Amniotic stem cell (primary cell): ENCODE results near the gene EHD1.

ENCODE experiments used
- DNase-seq: peaks from one replicate; lab custom pipeline; 2025; lab: John Stamatoyannopoulos, UW

The EHD1 gene

GRCh38 chr11:64878494-64879243 is at the start of gene EHD1:
Gene EHD1 (minus strand): TSS chr11:64878621. CDS start chr11:64878464, 157 bp downstream.
- peak; percentile 98 for DNase-seq

- no peak for DNase-seq
These were observed 48.3 kb upstream of the EHD1 start for GRCh38 chr11:64926689-64927088.

GRCh38 chr11:64925536-64926436 is 47.4 kb upstream of the EHD1 start:
- DNase-seq: no peak

- no peak for DNase-seq
These were observed 46.5 kb upstream of the EHD1 start for GRCh38 chr11:64924910-64925284.

DNA sequence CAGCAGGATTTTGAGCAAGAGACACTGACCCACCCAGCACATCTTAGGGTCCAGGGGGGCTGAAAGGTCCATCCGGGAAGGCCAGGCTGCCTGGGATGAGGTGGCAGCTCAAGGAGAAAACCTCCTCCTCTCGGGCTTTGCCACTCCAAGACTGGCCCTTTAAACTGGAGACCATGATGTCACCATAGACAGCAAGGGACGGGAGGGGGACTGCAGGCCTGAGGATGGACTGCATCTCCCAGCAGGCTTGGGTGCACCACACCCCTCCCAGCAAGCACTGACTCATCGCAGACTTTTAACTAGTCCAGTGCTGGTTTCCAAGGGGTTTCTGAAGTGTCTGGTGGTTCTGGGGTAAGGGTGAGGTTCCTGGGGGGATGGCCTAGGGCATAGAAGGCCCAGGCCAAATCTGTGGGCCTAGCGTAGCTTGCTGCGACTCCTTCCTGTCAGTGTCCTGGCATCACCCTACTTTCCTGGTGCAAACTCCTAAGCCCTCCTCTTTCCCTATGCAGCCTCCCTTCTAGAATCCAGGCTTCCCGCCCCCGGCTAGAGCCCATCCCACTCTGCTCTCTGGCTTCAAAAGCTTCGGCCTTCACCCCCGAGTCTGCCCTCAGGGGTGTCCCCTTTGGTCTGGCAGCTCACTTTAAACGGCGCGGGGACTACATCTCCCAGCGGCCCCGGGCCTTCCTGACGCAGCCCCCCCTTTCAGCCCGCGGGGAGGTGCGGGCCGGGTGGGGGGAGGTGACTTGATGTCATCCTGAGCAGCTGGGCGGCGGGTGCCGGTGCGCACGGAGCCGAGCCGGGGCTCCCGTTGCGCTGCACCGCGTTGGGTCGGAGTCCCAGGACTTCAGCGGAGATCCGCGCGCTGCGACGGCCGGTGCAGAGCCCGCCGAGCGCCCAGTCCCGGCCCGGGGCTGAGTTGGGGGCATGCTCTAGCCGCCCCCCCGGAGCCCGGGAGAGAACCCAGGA is 45.8 kb upstream of the EHD1 start, which contains the start of gene PPP2R5B:
Gene PPP2R5B, plus strand, starts transcription at position 746 of the 966 bp plus-strand sequence. CDS start 1,046 bp downstream, outside the sequence.
- peak; percentile 87 for DNase-seq

GRCh38 chr11:64923151-64923661 is 44.8 kb upstream of the EHD1 start:
- DNase-seq: no peak

DNA sequence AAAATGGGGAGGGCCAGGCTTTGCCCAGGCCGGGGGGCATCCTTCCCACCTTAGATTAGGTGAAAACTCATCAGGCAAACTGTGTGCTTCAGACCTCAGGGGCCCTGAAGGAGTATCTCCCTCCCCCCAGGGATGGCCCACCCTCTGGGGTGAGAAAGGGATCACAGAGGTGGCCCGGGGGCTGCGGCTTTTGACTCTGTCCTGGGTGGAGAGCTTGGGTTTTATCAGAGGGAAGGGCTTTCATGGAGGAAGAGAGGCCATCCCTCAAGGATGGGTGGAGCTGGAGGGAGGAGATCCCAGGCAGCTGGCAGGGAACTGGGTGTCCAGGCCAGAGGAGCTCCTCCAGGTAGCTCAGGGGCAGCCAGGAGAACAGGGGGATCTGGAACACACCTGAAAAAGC is 43.0 kb upstream of the EHD1 start:
- no peak for DNase-seq

- no peak for DNase-seq
These were observed 41.7 kb upstream of the EHD1 start for GRCh38 chr11:64920124-64920523.

- no peak for DNase-seq
These were observed 41.2 kb upstream of the EHD1 start for GRCh38 chr11:64919627-64920026.

- DNase-seq: no peak
These were observed 39.6 kb upstream of the EHD1 start for GRCh38 chr11:64918017-64918416.

DNA sequence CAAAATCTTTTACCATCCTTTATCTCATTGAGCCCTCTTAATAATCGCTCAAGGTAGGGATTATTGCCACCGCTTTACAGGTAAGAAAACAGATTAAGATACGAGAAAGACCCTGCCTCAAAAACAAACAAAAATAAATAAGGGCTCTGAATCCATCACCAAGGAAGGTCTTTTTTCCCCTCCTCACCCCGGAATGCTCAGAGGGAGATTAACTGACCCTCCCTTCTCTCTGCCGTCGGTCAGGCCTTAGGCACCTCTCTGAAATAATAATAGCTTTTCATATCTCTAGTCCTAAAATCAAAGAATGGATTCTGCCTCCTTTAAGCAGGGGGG is 39.2 kb upstream of the EHD1 start:
- no peak for DNase-seq

GRCh38 chr11:64916775-64917662 is 38.6 kb upstream of the EHD1 start, which contains the start of gene ATG2A:
Gene ATG2A (minus strand): TSS chr11:64917209. CDS start chr11:64917135, 74 bp downstream.
- peak; percentile 97 for DNase-seq

DNA sequence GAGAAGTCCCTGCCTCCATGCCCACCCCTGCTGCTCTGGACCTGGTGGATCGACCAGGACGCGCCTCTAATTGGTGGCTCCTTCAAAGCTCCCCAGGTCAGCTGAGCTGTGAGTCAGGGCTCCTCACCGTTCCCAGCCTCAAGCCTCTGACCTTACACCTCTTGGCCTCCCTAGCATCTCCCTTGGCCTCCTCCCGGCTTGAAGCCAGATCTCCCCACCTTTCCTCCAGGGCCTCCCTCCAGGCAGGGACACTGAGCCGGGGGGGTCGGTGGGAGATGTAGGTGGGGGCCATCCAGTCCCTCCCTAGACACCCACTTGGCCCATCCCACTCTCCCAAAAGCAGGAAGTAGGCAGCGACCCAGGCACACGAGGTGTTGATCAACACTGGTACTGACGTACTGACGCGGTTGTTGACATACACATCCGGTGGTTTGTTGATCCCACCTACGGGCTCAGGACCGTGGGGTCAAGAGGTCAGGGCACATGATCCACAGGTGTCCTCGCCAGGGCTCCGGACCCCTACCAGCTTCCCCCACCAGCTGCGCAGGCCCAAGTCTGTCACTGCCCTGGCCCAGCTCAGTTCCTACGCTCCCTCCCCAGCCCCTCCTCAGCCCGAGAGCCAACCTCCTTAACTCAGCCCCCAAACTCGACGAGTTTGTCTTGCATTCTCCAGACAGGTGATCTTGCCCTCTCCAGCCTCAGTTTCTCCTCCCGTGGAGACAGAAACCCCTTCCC is 37.8 kb upstream of the EHD1 start:
- DNase-seq: no peak

- DNase-seq: no peak
These were observed 37.0 kb upstream of the EHD1 start for GRCh38 chr11:64915376-64915887.

GRCh38 chr11:64914123-64914522 is 35.7 kb upstream of the EHD1 start:
- no peak for DNase-seq

DNA sequence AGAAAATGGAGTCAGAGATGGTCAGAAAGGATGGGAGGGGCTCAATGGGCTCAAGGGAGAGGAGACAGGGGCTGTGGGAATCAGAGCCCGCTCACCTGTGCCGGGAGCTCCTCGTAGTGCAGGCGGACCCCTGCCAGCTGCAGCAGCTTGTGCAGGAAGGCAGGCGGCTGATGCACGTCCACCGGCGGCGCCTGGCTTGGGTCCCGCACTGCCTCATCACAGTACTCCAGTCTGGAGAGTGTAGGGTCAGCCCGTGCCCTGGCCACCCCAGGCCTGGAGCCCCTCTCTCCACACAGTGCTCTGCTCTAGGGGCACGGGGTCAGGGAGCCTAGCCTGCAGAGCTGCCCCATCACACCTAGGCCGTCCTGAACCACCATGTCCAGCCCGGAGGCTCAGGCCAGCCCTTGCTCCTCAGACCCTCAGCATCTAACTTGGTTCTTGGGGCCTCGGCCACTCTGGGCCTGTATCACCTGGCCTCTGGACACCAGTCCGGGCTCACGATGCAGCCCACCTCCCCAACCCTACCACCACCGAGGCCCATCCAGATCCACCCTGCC is 34.8 kb upstream of the EHD1 start:
- no peak for DNase-seq

- no peak for DNase-seq
These were observed 33.3 kb upstream of the EHD1 start for GRCh38 chr11:64911689-64912088.

DNA sequence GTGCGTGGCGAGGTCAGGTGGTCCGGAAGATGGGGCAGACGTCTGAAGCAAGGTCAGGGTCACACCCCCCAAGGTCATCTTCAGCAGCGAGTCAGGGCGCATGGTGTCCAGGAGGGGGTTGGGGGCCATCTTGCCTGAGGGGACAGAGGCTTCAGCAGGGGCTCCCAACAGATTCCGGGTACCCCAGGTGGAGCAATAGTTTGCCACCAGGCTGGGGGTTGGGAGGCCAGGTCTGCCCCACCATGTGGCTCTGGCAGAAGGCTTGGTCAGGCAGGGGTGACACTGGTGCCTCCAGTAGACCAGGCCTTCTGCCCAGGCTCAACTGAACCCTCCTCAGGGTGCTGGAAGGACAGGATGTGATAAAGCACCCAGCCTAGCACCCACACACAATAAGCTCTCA is 32.7 kb upstream of the EHD1 start:
- no peak for DNase-seq

DNA sequence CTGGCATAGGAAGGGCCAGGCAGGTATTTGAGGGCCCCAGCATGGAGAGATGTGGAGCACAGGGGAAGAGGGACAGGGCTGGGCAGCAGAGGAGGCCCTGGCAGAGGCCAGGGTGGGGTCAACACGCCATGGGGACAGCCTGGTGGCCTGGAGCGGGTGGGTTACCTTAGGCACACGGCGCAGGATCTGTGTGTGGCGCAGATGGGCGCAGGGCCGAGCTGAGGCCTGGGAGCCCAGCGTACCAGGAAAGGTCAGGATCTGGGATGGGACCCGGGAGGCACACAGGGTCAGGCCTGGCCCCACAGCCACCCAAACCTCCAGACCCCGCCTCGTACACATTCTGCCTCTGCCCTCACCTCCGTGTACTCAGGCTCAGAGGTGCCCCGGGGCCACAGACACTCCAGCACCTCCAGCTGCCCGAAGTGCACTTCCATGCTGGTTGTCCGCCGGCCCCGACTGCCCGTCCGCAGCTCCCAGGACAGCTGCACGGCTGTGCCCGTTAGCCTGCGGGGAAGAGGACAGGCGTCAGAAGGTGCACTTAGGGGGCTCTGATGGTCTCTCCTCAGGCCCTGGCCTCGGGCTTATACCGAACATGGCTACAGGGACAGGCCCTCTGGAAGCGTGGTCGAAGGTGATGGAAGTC is 32.2 kb upstream of the EHD1 start:
- no peak for DNase-seq
